Mesothelial cell of epicardium (in vitro differentiated cells): ENCODE data around the gene ERG. TPM values are rescaled to one million over a fixed set of nuclear protein-coding genes. Genes with fewer than 3 reads are reported as not detected.

Experiments
- DNase-seq, 2 experiments: peaks; one replicate each; pipeline ENCODE4 v3.0.0; 2021; ENCODE audit warnings: low spot score in 2 of 2; ENCODE audit not compliant: unreplicated experiment in 2 of 2
- H3K27ac Mint-ChIP-seq: 2 replicates; pipeline ENCODE4 v1.8.0; 2021; ENCODE audit warnings: mixed read lengths
- H3K27me3 Mint-ChIP-seq: 2 replicates; pipeline ENCODE4 v1.8.0; 2021; ENCODE audit warnings: low read depth, mixed read lengths
- H3K36me3 Mint-ChIP-seq: 2 replicates; pipeline ENCODE4 v1.8.0; 2021; ENCODE audit warnings: mixed read lengths
- H3K4me1 Mint-ChIP-seq: 2 replicates; pipeline ENCODE4 v1.8.0; 2021; ENCODE audit warnings: mixed read lengths
- H3K4me3 Mint-ChIP-seq: 2 replicates; pipeline ENCODE4 v1.8.0; 2021; ENCODE audit warnings: mild to moderate bottlenecking, moderate library complexity, mixed read lengths
- H3K9me3 Mint-ChIP-seq: 2 replicates; pipeline ENCODE4 v1.8.0; 2021; ENCODE audit warnings: mixed read lengths
- total RNA-seq: library from RNA; stranded (reverse); gene quantifications from 3 replicates; pipeline ENCODE4 v1.2.1, GENCODE V29; 2021
- TF ChIP-seq, protein P1 (sequence below): fragments of 200-600 bp; sonication (generic); IDR thresholded peaks from one replicate; pipeline ENCODE4 v1.5.0; 2021; ENCODE audit warnings: antibody characterized with exemption; ENCODE audit not compliant: unreplicated experiment

ERG gene
- total RNA-seq, 1 donor from 2014 or later, result 2.5 TPM

GRCh38 chr21:38499296-38499695, 1.0 kb upstream of the ERG start:
- no peak for DNase-seq
- TF ChIP-seq, protein P1, sequence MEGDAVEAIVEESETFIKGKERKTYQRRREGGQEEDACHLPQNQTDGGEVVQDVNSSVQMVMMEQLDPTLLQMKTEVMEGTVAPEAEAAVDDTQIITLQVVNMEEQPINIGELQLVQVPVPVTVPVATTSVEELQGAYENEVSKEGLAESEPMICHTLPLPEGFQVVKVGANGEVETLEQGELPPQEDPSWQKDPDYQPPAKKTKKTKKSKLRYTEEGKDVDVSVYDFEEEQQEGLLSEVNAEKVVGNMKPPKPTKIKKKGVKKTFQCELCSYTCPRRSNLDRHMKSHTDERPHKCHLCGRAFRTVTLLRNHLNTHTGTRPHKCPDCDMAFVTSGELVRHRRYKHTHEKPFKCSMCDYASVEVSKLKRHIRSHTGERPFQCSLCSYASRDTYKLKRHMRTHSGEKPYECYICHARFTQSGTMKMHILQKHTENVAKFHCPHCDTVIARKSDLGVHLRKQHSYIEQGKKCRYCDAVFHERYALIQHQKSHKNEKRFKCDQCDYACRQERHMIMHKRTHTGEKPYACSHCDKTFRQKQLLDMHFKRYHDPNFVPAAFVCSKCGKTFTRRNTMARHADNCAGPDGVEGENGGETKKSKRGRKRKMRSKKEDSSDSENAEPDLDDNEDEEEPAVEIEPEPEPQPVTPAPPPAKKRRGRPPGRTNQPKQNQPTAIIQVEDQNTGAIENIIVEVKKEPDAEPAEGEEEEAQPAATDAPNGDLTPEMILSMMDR, result no peak
- H3K4me1 Mint-ChIP-seq, result peaks cover 16% of the 10 kb centered on the region
- H3K4me3 Mint-ChIP-seq, result no peak overlapping the region
- H3K27me3 Mint-ChIP-seq, result peaks cover 17% of the 10 kb centered on the region
- no peaks in the 10 kb centered on the region for H3K36me3 Mint-ChIP-seq
- no peaks in the 10 kb centered on the region for H3K9me3 Mint-ChIP-seq
- no peak overlapping the region for H3K27ac Mint-ChIP-seq

GRCh38 chr21:38496224-38496623, 2.1 kb downstream of the ERG start:
- Mint-ChIP-seq H3K36me3 (no peaks in the 10 kb centered on the region), H3K27me3 (peaks cover 15% of the 10 kb centered on the region), H3K4me1 (peaks cover 23% of the 10 kb centered on the region), H3K9me3 (no peaks in the 10 kb centered on the region), H3K27ac (no peak overlapping the region), H3K4me3 (no peak overlapping the region)
- TF ChIP-seq, protein P1, result no peak
- DNase-seq, result no peak

GRCh38 chr21:38495696-38496095, 2.6 kb downstream of the ERG start:
- Mint-ChIP-seq H3K4me3 (no peak overlapping the region), H3K9me3 (no peaks in the 10 kb centered on the region), H3K36me3 (no peaks in the 10 kb centered on the region), H3K4me1 (peaks cover 23% of the 10 kb centered on the region), H3K27ac (no peak overlapping the region), H3K27me3 (peaks cover 15% of the 10 kb centered on the region)
- TF ChIP-seq, protein P1, result no peak
- DNase-seq, result no peak

DNA sequence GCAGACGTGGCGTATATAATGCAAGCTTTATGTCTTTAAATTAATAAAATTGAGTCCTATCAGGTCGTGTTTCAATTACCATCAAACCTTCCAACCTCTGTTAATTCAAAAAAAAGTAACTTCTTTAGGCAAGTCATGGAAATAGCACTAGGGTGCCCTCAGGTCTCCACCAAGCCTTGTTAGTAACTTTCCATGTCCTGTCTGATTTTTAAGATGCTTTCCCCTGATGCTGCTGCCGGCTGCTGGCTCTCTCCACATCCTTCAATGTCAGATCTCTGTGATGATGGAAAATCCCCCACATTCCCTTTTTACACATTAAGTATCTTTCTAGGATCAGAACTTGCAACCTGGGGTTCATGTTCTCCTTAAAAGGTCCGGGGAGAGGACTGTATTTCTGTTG, 3.0 kb downstream of the ERG start:
- no peaks in the 10 kb centered on the region for H3K36me3 Mint-ChIP-seq
- no peaks in the 10 kb centered on the region for H3K9me3 Mint-ChIP-seq
- H3K27me3 Mint-ChIP-seq, result peaks cover 15% of the 10 kb centered on the region
- H3K4me1 Mint-ChIP-seq, result peaks cover 23% of the 10 kb centered on the region
- H3K4me3 Mint-ChIP-seq, result no peak overlapping the region
- H3K27ac Mint-ChIP-seq, result no peak overlapping the region
- DNase-seq, result no peak
- TF ChIP-seq, protein P1, result no peak

- H3K27ac Mint-ChIP-seq, result no peak overlapping the region
- TF ChIP-seq, protein P1, result no peak
- no peaks in the 10 kb centered on the region for H3K36me3 Mint-ChIP-seq
- H3K9me3 Mint-ChIP-seq, result no peaks in the 10 kb centered on the region
- peaks cover 23% of the 10 kb centered on the region for H3K4me1 Mint-ChIP-seq
- peaks cover 14% of the 10 kb centered on the region for H3K27me3 Mint-ChIP-seq
- H3K4me3 Mint-ChIP-seq, result no peak overlapping the region
- DNase-seq, result no peak
Measured at GRCh38 chr21:38494703-38495102, 3.6 kb downstream of the ERG start.

- H3K4me3 Mint-ChIP-seq, result no peak overlapping the region
- no peak for DNase-seq
- peaks cover 14% of the 10 kb centered on the region for H3K27me3 Mint-ChIP-seq
- H3K9me3 Mint-ChIP-seq, result no peaks in the 10 kb centered on the region
- H3K36me3 Mint-ChIP-seq, result no peaks in the 10 kb centered on the region
- H3K4me1 Mint-ChIP-seq, result peaks cover 19% of the 10 kb centered on the region
- H3K27ac Mint-ChIP-seq, result no peak overlapping the region
- TF ChIP-seq, protein P1, result no peak
Measured at GRCh38 chr21:38494251-38494642, 4.0 kb downstream of the ERG start.
